DMS79 (cell line): ENCODE data around the gene USP50.
"Not testable (repeated sequence)": the region's sequence is repeated elsewhere in the genome, so short reads cannot be mapped to it uniquely, and the experiment has no call there.

Experiments used
- DNase-seq: peaks from one replicate; lab custom pipeline; 2025; lab: John Stamatoyannopoulos, UW

Gene USP50

DNA sequence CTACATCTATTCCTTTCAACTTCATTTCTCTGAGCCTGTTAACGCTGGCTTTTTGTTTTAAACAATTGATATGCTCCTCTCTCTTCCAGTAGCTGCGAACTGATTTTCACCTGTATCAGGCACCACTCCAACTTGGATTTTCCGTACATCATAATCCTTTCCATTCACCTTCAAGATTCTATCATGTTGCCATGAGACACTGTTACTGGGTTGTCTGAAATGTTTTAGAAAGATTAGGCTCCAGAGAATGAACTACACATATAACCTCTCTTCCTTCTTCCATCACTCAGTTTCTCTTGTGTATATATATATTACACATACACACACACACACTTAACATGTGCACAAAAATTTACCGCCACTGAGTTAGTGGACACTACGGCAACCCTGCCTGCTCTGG lies at the start of gene USP50:
Gene USP50, minus strand, starts transcription at position 101 of the 400 bp plus-strand sequence. CDS start 141 bp downstream, outside the sequence.
- no peak for DNase-seq

DNA sequence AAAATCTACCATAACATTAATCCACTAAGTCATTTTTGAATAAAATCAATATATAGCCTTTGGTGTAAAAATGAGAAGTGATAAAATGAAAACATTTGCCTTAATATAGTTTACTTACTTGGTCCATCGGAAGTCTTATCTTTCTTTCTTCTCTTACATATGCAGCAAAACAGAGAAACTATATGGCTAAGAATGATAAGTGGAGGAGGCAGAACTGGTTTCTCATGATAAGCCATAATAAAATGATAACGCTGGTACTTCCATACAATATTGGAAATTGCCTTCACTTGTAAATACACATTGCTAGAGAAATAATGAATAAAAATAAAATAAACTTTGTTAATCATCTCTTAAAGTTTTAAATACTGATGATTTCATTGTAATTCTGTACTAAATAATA lies 47.8 kb upstream of the USP50 start:
- no peak for DNase-seq

DNA sequence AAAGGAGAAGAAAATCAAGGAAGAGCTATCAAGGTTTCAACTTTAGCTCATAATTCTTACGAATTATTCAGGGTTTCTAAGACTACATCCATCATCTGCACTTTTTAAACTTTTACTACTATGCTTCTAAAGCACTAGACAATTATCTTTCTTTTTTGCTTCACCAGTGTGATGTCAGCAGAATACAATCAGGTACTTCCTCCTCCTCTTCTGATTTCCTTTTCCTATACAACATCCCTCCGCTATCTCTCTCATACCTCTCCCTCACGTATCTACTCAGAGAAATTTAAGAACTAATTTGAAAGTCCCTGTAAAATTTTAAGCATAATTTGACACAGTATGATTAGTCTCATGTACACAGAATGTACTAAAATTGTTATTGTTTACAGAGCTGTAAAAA lies 47.3 kb upstream of the USP50 start:
- no peak for DNase-seq

DNA sequence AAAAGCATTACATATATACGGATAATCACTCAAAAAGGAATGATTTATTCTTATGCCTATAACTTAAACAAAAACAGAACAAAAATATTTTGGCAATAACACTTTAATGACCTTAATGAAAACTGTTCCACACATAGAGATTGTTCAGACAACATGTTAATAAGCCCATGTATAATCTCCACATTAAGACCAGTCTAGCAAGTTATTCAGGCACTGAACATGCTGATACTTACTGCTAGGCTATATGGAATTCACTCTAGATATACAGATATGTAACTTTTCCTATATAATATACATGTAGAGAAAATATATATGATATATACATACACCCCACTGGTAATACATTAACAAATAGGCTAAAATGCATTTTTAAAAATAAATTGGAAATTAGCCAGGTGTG lies 43.8 kb upstream of the USP50 start:
- DNase-seq = no peak

DNA sequence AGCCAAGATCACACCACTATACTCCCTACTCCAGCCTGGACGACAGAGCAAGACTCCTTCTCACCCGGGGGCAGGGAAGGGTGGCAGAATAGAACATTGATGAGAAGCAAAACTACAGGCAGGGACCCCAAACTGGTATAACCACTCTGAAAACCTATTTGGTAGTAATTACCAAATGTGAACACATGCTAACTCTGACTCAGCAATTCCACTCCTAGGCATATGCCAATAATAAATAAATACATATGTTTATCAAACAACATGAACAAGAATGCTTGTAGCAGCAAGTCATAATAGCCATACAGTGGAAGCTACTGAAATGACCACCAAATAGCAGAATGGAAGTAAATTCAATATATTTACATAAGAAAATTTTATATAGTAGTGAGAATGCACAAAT lies 31.0 kb upstream of the USP50 start:
- DNase-seq = no peak

DNA sequence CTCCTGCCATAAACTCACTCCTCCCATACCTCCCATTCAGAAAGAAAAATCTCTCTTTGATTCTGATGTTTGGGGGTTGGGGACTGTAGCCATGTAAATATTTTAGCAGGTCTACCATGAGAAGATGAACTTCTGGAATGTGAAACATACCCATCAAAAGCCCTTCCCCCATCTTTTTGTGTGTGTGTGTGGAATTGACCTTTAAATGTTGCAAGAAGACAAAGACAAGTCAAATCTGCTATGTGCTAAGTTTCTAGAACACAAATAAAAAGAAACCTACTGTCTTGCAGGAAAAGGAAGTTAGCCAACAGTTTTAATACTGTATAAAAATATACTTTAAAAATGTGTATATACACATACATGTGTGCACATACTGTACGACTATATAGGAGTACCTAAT lies 29.7 kb upstream of the USP50 start:
- no peak for DNase-seq

DNA sequence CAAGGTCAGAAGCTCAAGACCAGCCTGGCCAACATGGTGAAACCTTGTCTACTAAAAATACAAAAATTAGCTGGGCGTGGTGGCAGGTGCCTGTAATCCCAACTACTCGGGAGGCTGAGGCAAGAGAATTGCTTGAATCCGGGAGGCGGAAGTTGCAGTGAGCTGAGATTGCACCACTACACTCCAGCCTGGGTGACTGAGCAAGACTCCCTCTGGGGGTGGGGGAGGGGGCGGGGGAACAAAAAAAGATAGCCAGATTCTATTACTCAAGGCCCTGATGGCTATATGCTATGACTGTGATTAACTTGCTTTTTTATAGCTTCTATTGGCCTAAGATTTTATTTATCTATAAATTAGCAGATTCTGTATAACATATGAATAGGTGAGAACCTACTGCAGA lies 27.4 kb upstream of the USP50 start:
- not testable (repeated sequence) for DNase-seq

DNA sequence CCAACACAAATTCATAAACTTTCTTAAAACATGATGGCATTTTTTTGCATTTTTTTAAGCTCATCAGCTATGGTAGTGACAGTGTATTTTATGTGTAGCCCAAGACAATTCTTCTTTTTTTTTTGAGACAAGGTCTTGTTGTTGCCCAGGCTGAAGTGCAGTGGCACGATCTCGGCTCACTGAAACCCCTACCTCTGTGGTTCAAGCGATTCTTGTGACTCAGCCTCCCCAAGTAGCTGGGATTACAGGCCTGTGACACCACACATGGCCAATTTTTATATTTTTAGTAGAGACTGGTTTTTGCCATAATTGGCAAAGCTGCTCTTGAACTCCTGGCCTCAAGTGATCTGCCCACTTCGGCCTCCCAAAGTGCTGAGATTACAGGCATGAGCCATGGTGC lies 17.3 kb upstream of the USP50 start:
- no peak for DNase-seq

DNA sequence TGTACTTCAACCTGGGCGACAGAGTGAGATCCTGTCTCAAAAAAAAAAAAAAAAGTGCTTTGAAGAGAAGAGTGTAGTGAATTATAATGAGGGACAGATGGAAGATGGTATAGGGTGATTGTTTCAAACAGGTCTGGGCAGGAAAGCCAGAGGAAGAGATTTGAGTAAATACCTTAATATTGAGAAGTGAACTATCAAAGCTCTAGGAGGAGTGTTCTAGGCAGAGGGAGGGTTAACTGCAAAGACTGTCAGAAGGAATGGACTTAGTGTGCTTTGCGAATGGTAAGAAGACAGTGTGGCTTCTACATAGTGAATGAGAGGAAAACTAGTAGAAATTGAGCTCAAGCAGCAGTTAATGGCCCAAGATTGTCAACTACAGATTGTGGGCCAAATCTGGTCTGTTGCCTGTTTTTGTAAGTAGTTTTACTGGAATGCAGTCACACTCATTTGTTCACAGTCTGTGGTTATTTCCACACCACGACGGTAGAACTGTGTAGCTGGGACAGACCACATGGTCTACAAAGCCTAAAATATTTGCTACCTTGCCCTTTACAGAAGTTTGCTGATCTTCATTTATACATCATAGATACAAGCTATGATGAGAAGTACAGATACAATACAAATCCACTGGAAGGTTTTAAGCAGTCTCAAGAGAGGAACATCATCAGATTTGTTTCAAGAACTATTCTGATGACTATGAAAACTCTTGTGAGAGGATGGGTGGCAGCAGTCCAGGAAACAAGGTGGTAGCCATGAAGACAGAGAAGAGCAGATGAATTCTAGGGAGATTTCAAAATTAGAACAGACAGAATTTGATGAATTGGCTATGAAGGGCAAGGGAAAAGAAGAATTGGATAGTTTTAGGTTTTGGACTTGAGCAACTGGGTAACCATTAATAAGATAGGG lies 16.5 kb upstream of the USP50 start:
- no peak for DNase-seq

DNA sequence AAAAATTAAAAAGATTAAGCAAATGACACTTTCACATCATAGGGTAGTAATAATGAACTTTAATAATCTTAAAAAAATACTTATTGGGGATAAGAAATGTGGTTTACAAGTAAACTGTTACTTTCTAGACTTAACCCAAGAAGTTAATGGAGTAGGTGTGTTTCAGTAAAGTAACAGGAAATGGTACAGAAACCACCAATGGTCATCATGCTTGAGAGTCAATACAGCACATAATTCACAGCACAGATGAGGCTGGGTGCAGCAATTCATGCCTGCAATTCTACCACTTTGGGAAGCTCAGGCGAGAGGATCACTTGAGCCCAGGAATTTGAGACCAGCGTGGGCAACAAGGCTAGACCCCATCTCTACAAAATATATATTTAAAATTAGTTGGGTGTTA lies 11.5 kb upstream of the USP50 start:
- no peak for DNase-seq

DNA sequence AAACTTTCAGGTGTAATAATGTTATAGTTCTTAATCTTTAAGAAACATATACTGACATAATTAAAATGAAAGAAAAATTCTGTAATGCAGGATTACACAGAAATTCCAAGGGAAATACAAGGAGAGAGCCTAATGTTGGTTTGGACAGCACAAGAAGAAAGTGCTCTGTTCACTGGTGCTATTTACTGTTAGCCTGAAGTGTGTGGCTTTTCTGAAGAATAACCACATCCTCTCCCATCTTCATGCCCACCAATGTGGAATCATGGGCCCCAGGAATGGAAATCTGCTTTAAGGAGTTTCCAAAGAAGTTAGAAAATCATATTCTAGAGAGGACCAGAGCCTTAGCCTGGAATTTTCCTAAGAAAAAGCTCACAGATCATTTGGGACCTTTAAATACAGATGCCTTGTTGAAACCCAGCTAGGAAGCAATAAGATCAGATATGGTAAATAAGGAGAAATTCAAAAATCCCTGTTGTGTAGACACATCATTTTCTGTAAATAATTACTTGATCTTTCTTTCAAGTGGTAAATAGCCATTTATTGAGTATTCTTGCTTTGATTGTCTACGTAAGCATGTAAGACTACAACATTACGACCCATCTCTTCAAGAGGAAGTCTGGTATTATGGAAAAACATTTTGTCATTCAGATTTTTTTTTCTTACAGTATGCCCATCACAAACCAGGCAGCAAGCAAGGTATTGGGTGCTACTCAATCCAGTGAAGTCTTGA lies 10.3 kb upstream of the USP50 start:
- DNase-seq = no peak

DNA sequence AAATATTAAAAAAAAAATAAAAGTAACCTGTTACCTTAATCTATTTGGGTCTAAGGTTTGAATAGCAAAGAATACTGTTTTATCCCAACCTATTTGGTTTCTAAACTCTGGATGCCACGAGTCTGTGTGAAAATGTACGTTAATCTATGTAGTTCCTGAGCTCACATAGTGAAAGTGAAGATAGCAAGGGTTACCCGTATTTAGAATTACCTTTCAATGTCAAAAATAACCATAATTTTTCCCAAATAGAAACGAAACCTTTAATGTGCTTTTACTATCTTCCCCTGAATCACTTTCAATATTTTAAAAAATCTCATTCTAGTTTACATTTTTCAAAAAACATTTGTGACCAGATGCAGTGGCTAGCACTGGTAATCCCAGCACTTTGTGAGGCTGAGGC lies 5.8 kb upstream of the USP50 start:
- DNase-seq = no peak

DNA sequence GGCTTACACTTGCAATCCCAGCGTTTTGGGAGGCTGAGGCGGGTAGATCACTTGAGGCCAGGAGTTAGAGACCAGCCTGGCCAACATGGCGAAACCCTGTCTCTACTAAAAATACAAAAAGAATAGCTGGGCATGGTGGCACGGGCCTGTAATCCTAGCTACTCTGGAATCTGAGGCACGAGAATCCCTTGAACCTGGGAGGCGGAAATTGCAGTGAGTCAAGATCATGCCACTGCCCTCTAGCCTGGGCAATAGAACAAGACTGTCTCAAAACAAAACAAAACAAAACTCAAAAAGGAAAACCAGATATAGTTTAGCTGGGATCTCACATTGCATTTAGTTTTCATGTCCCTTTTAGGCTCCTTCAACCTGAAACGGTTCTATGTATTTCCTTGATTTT lies 2.9 kb upstream of the USP50 start:
- DNase-seq = no peak

DNA sequence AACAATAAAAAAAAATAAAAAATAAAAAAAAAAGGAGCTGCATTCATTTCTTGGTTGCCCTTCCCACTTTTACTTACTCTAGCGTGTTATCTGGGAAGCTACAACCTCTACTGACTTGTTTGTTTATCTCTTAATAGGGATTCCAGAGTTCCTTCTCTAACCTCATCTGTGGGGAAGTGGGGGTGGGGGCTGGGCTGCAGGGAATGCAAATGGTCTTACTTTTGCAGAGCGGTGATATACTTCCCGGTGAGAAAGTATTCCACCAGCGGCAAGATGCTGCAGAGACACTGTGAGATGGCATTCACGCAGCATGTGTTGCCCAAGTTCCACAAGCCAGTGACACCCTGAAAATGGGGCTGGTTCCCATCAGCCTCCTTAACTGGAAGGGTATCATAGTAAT lies 2.1 kb downstream of the USP50 start:
- no peak for DNase-seq

DNA sequence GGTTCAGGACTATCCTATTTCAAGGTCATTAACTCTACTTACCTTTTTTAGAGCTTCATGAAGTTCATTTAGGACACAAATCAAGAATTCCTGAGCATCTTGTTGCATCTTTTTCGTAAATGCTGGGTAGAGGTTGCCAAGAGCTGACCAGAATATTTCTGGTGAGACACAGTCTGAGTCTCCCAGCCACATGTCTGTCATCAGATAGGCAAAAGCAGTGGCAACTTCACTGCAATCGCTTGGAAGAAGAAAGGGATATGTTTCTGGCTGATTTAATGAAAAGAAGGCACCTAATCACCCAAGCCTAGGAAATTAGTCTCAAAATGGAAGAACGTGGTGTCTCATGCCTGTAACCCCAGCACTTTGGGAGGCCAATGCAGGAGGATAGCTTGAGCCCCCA lies 2.9 kb downstream of the USP50 start:
- no peak for DNase-seq

DNA sequence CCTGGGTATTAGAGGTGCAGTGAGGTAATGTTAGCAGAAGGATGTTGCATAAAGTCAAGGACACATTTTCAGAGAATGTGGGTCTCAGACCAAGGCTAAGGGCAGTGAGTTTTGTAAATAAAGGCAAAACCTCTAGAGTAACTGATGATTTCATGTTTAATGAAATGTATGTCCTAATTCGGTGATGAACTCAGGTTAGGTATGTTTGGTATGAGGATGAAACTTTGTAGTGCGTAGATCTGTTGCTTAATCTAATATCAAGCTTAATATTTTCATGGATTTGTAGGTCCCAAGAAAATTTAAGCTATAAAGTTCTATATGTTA lies 3.6 kb downstream of the USP50 start:
- DNase-seq = no peak

DNA sequence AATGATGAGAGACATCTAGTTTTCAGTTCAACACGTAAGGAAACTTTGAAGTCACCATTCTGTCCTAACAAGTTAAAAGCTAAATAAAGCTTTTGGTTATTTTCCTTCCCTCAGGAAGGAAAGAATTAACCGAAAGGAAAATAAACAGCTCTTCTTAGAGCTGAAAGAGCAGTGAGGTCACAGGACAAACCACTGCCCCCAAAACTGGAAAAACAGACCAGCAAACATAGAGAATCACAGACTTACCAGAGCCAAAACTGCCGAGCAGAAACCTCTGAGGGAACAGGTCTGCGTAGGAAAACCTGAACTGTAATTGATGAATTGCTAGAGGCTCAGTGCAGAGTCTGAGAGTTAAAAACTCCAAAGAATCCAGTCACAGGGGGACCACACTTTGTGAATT lies 14.7 kb downstream of the USP50 start:
- DNase-seq = no peak

DNA sequence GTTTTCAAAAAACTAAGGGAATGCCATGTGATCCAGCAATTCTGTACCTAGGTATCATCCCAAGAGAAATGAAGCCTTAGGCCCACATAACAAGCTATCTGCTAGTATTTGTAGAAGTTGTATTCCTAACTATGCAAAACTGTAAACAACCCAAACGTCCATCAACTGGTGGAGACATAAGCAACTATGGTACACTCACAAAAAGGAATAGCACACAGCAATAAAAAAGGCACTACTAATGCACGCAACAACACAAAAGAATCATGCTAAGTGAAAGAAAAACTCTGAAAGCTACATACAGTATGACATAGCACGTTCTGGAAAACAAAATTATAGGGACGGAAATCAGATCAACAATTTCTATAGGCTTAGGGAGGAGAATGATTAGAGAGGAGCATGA lies 15.3 kb downstream of the USP50 start:
- no peak for DNase-seq

DNA sequence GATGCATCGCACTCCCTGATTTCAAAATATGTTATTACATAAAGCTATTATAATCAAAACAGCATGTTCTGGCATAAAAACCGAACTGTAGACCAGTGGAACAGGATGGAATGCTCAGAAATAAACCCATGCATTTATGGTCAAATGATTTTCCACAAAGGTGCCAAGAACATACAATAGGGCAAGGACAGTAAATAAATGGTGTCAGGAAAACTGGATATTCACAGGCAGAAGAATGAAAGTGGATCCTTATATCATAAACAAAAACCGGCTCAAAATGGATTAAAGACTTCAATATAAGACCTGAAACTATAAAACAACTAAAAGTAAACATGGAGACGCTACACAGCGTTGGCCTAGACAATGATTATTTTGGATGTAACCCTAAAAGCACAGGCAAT lies 22.6 kb downstream of the USP50 start:
- no peak for DNase-seq

DNA sequence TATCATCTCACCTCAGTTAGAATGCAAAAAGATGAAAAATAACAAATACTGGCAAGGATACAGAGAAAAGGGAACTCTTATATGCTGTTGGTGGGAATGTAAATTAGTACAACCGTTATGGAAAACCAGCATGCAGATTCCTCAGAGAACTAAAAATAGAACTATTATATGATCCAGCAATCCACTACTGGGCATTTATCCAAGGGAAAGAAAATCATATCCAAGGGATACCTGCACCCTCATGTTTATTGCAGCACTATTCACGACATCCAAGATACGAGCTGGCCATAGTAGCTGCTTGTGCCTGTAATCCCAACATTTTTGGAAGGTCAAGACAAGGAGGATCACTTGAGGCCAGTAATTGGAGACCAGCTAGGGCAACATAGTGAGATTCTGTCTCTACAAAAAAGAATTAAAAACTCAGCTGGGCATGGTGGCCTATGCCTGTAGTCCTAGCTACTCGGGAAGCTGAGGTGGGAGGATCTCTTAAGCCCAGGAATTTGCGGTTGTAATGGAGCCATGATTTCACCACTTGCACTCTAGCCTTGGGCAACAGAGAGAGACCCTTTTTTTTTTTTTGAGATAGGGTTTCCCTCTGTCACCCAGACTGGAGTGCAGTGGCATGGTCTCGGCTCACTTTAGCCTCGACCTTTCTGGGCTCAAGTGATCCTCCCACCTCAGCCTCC lies 26.6 kb downstream of the USP50 start:
- DNase-seq = no peak

DNA sequence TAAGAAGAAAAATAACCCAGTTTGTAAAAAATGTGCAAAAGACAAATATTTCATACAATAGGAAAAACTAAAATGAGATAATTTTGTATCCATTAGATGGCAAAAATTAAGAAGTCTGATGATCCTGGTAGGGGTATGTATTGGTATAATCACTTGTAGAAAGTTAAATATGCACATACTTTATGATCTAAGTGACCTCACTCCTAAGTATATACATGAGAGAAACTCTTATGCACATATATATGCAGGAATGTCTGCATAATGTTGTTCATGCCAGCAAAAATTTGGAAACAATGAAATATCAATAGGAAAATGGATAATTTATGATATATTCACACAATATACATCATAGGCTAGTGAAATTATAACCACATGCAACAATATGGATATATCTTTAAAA lies 33.5 kb downstream of the USP50 start:
- no peak for DNase-seq

DNA sequence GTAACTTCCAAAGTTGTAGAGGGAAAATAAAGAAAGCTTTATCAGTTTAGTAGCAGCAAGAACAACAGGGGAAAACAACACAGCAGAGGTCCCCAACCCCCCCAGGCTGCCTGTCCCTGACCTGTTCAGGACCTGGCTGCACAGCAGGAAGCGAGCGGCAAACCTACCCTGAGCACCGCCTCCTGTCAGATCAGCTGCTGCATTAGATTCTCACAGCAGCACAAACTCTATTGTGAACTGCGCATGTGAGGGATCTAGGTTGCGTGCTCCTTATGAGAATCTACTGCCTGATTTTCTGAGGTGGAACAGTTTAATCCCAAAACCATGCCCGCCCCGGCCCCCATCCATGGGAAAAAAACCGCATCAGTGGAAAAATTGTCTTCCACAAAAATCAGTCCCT lies 40.3 kb downstream of the USP50 start:
- DNase-seq = no peak

DNA sequence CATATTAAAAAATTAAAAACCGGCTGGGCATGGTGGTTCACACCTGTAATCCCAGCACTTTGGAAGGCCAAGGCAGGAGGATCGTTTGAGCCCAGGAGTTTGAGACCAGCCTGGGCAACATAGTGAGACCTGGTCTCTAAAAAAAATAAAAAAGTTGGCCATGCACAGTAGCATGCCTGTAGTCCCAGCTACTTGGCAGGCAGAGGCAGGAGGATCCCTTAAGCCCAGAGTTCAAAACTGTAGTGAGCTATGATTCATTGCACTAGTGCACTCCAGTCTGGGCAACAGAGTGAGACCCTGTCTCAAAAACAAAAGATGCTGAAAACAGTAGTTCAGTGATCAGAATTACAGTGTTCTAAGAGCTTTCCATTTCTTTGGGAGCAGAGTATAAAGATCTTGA lies 40.8 kb downstream of the USP50 start:
- not testable (repeated sequence) for DNase-seq
